H1 (cell line): ENCODE data around the gene SHLD1. TPM values are rescaled to one million over a fixed set of nuclear protein-coding genes. Genes with fewer than 3 reads are reported as not detected.

Experiments used
- CTCF ChIA-PET: fragments of 300-600 bp; sonication (Branson Sonifier 250); formaldehyde crosslinking; loops from one replicate; lab custom pipeline; 2021; ENCODE audit not compliant: partially characterized antibody; lab: Charles Lee
- POLR2A ChIA-PET: fragments of 300-600 bp; sonication (Branson Sonifier 250); formaldehyde crosslinking; loops from one replicate; lab custom pipeline; 2021; ENCODE audit warnings: inconsistent platforms; ENCODE audit not compliant: partially characterized antibody; lab: Charles Lee
- DNase-seq, 2 experiments: peaks; one replicate each; pipeline versions ENCODE4 v3.0.0 to v3.0.0-alpha.2; 2010 to 2022; ENCODE audit warnings: low spot score in 2 of 2, low read depth in 1 of 2, mixed read lengths in 1 of 2
- FAIRE-seq: peaks from 2 replicates; lab custom pipeline; 2011; peaks lifted over from hg19 to GRCh38; lab: Jason Lieb, UNC
- H2AFZ ChIP-seq: 2 replicates; pipeline ENCODE4 v1.8.1; 2012; ENCODE audit warnings: low read length, inconsistent platforms
- H2AK5ac ChIP-seq: 2 replicates; pipeline ENCODE4 v1.6.1; 2013; ENCODE audit warnings: low read depth, low read length
- H2BK120ac ChIP-seq: replicated peaks from 2 replicates; pipeline ENCODE3; 2013; ENCODE audit warnings: low read depth, low read length, inconsistent platforms
- H2BK12ac ChIP-seq: 2 replicates; pipeline ENCODE4 v1.6.1; 2013; ENCODE audit warnings: low read depth, low read length
- H2BK15ac ChIP-seq: 2 replicates; pipeline ENCODE4 v1.6.1; 2013; ENCODE audit warnings: low read length
- H2BK20ac ChIP-seq: 2 replicates; pipeline ENCODE4 v1.6.1; 2013; ENCODE audit warnings: low read length
- H2BK5ac ChIP-seq: 2 replicates; pipeline ENCODE4 v1.6.1; 2013; ENCODE audit warnings: low read depth, low read length
- H3K14ac ChIP-seq: 2 replicates; pipeline ENCODE4 v1.6.1; 2013; ENCODE audit warnings: inconsistent platforms; ENCODE audit not compliant: insufficient read length
- H3K18ac ChIP-seq: 2 replicates; pipeline ENCODE4 v1.6.1; 2013; ENCODE audit warnings: low read length; ENCODE audit errors: extremely low read depth
- H3K23ac ChIP-seq: 2 replicates; pipeline ENCODE4 v1.6.1; 2013; ENCODE audit warnings: inconsistent platforms; ENCODE audit not compliant: insufficient read length
- H3K23me2 ChIP-seq: 2 replicates; pipeline ENCODE4 v1.6.1; 2013; ENCODE audit warnings: low read depth, low read length
- H3K27ac ChIP-seq: 2 replicates; pipeline ENCODE4 v1.6.1; 2011; ENCODE audit warnings: low read depth, low read length, inconsistent platforms
- H3K27me3 ChIP-seq, 4 experiments: replicated peaks in 1 of 4; 1 replicate in 1 of 4; 2 replicates in 3 of 4; pipeline versions ENCODE4 v1.6.1 to v1.8.1; 2011 to 2013; ENCODE audit warnings: low read length in 3 of 4, mild to moderate bottlenecking in 3 of 4, inconsistent platforms in 2 of 4, mixed read lengths in 2 of 4, moderate library complexity in 1 of 4; ENCODE audit not compliant: control insufficient read depth in 3 of 4, insufficient read depth in 3 of 4; ENCODE audit errors: extremely low read depth in 1 of 4
- H3K36me3 ChIP-seq, 4 experiments: 2 replicates each; pipeline versions ENCODE4 v1.6.1 to v1.8.1; 2011 to 2013; ENCODE audit warnings: mild to moderate bottlenecking in 4 of 4, low read length in 3 of 4, moderate library complexity in 2 of 4, control low read depth in 1 of 4, inconsistent platforms in 1 of 4; ENCODE audit not compliant: insufficient read depth in 4 of 4, control insufficient read depth in 2 of 4
- H3K4ac ChIP-seq: replicated peaks from 2 replicates; pipeline ENCODE3; 2013; ENCODE audit warnings: low read length, low read depth, mixed read lengths, inconsistent platforms; ENCODE audit not compliant: insufficient read length
- H3K4me1 ChIP-seq, 4 experiments: replicated peaks in 1 of 4; 1 replicate in 1 of 4; 2 replicates in 3 of 4; pipeline versions ENCODE4 v1.6.1 to v1.8.1; 2011 to 2013; ENCODE audit warnings: low read length in 3 of 4, inconsistent platforms in 2 of 4, mixed read lengths in 1 of 4; ENCODE audit not compliant: insufficient read depth in 4 of 4, control insufficient read depth in 3 of 4
- H3K4me2 ChIP-seq, 2 experiments: 2 replicates each; pipeline versions ENCODE4 v1.6.1 to v1.8.1; 2011 to 2013; ENCODE audit warnings: low read depth in 2 of 2, low read length in 2 of 2, control low read depth in 1 of 2, inconsistent platforms in 1 of 2, mild to moderate bottlenecking in 1 of 2; ENCODE audit not compliant: insufficient read depth in 1 of 2
- H3K4me3 ChIP-seq, 4 experiments: fragments of 200-600, 300-600 bp in 1 of 4; sonication (generic), shearing (Covaris generic), sonication (Bioruptor Twin) in 1 of 4; 2 replicates each; pipeline versions ENCODE4 v1.5.1 to v1.8.1; 2011 to 2016; ENCODE audit warnings: low read length in 4 of 4, low read depth in 3 of 4, control low read depth in 2 of 4, inconsistent platforms in 2 of 4, mild to moderate bottlenecking in 2 of 4, mixed read lengths in 1 of 4, moderate library complexity in 1 of 4; ENCODE audit not compliant: insufficient read depth in 2 of 4; ENCODE audit errors: extremely low read depth in 1 of 4
- H3K56ac ChIP-seq: replicated peaks from 2 replicates; pipeline ENCODE3; 2013; ENCODE audit warnings: low read depth, mild to moderate bottlenecking, mixed read lengths, low read length, inconsistent platforms; ENCODE audit not compliant: insufficient read length
- H3K79me1 ChIP-seq: 2 replicates; pipeline ENCODE4 v1.6.1; 2013; ENCODE audit warnings: low read depth, low read length, control low read depth
- H3K79me2 ChIP-seq, 2 experiments: 2 replicates each; pipeline versions ENCODE4 v1.6.1 to v1.8.1; 2012 to 2013; ENCODE audit warnings: low read length in 2 of 2, mild to moderate bottlenecking in 2 of 2, inconsistent platforms in 1 of 2; ENCODE audit not compliant: insufficient read depth in 2 of 2, control insufficient read depth in 1 of 2
- H3K9ac ChIP-seq, 4 experiments: replicated peaks in 1 of 4; 1 replicate in 1 of 4; 2 replicates in 3 of 4; pipeline versions ENCODE4 v1.6.1 to v1.8.1; 2011 to 2013; ENCODE audit warnings: low read depth in 3 of 4, low read length in 3 of 4, control low read depth in 2 of 4, mild to moderate bottlenecking in 2 of 4, moderate library complexity in 2 of 4, inconsistent platforms in 1 of 4; ENCODE audit errors: extremely low read depth in 1 of 4
- H3K9me3 ChIP-seq, 2 experiments: 2 replicates each; pipeline versions ENCODE4 v1.6.1 to v1.8.1; 2012 to 2013; ENCODE audit warnings: mild to moderate bottlenecking in 2 of 2, moderate library complexity in 2 of 2, control low read depth in 1 of 2, inconsistent platforms in 1 of 2, low read depth in 1 of 2, low read length in 1 of 2, mixed read lengths in 1 of 2; ENCODE audit not compliant: insufficient read depth in 2 of 2
- H4K20me1 ChIP-seq, 2 experiments: replicated peaks in 1 of 2; 2 replicates each; pipeline versions ENCODE3 to v1.8.1; 2011 to 2013; ENCODE audit warnings: inconsistent platforms in 2 of 2, low read length in 2 of 2, mild to moderate bottlenecking in 1 of 2; ENCODE audit not compliant: insufficient read depth in 2 of 2, control insufficient read depth in 1 of 2
- H4K5ac ChIP-seq: 2 replicates; pipeline ENCODE4 v1.6.1; 2013; ENCODE audit warnings: low read length, low read depth, mixed read lengths, inconsistent platforms; ENCODE audit not compliant: insufficient read length
- H4K8ac ChIP-seq: 2 replicates; pipeline ENCODE4 v1.8.0; 2013; ENCODE audit warnings: mild to moderate bottlenecking, moderate library complexity, low read length, inconsistent platforms; ENCODE audit not compliant: insufficient read depth; ENCODE audit errors: extremely low read depth
- H4K91ac ChIP-seq: replicated peaks from 2 replicates; pipeline ENCODE3; 2013; ENCODE audit warnings: low read length, mixed read lengths, inconsistent platforms; ENCODE audit not compliant: insufficient read length
- CBX8 ChIP-seq: fragments of 300-800, 300-1000 bp; sonication (generic); IDR thresholded peaks from 2 replicates; pipeline ENCODE4 v1.7.1; 2016; ENCODE audit warnings: low read depth, low read length, borderline replicate concordance
- CTBP2 ChIP-seq: IDR thresholded peaks from 2 replicates; pipeline ENCODE4 v1.7.0; 2011; ENCODE audit warnings: borderline replicate concordance, mild to moderate bottlenecking, moderate library complexity, mixed read lengths, low read length; ENCODE audit not compliant: insufficient read depth, insufficient read length
- EP300 ChIP-seq, 2 experiments: IDR thresholded peaks; 1 replicate in 1 of 2; 2 replicates in 1 of 2; pipeline ENCODE4 v1.6.1; 2011 to 2012; ENCODE audit warnings: low read depth in 2 of 2, low read length in 2 of 2, mild to moderate bottlenecking in 2 of 2, borderline replicate concordance in 1 of 2, inconsistent platforms in 1 of 2, moderate library complexity in 1 of 2
- FOSL1 ChIP-seq: IDR thresholded peaks from 2 replicates; pipeline ENCODE4 v1.6.1; 2011; ENCODE audit warnings: mild to moderate bottlenecking, low read depth, low read length, moderate library complexity; ENCODE audit not compliant: insufficient read depth
- KDM5A ChIP-seq: fragments of 200-600 bp; IDR thresholded peaks from 2 replicates; pipeline ENCODE4 v1.7.1; 2012; ENCODE audit warnings: mild to moderate bottlenecking, low read length, inconsistent platforms, mixed read lengths
- PHF8 ChIP-seq: fragments of 200-600 bp; sonication (generic); conservative IDR thresholded peaks from 2 replicates; pipeline ENCODE4 v1.7.1; 2012; ENCODE audit warnings: low read depth, mild to moderate bottlenecking, inconsistent platforms, low read length, moderate library complexity
- RFX5 ChIP-seq: IDR thresholded peaks from 2 replicates; pipeline ENCODE4 v1.6.1; 2011; ENCODE audit warnings: low read depth, low read length, improper control_type of control experiment, borderline replicate concordance
- SIN3A ChIP-seq, 2 experiments: IDR thresholded peaks in 1 of 2; conservative IDR thresholded peaks in 1 of 2; 2 replicates each; pipeline ENCODE4 v1.6.1; 2011 to 2012; ENCODE audit warnings: low read length in 2 of 2, improper control_type of control experiment in 1 of 2, low read depth in 1 of 2, mild to moderate bottlenecking in 1 of 2
- SRF ChIP-seq: IDR thresholded peaks from 2 replicates; pipeline ENCODE4 v1.6.1; 2011; ENCODE audit warnings: mild to moderate bottlenecking, low read depth, low read length, moderate library complexity
- TAF7 ChIP-seq: optimal IDR thresholded peaks from 2 replicates; pipeline ENCODE3; 2011; ENCODE audit warnings: low read depth, mild to moderate bottlenecking, inconsistent platforms, low read length, moderate library complexity, borderline replicate concordance
- TEAD4 ChIP-seq: IDR thresholded peaks from 2 replicates; pipeline ENCODE4 v1.6.1; 2012; ENCODE audit warnings: low read depth, low read length, inconsistent platforms, mixed read lengths
- ZNF274 ChIP-seq: IDR thresholded peaks from 2 replicates; pipeline ENCODE4 v1.7.0; 2012; ENCODE audit warnings: low read length, borderline replicate concordance; ENCODE audit errors: extremely low read depth
- WGBS, 2 experiments: shearing (Covaris generic) in 1 of 2; methylation state at CpG; one replicate each; pipeline versions ENCODE4 v1.1.6 to v1.1.7; 2013 to 2015; ENCODE audit warnings: low lambda C conversion rate in 2 of 2, mixed read lengths in 2 of 2, inconsistent platforms in 1 of 2, low coverage in 1 of 2, missing lambda C conversion rate in 1 of 2; ENCODE audit not compliant: insufficient replicate concordance in 2 of 2, insufficient coverage in 1 of 2, insufficient read length in 1 of 2; ENCODE audit errors: extremely low coverage in 1 of 2, missing lambda C conversion rate in 1 of 2; 5-methylcytosine and 5-hydroxymethylcytosine counted together
- polyA plus RNA-seq, 7 experiments: library from polyadenylated mRNA; depleted of rRNA in 3 of 7; stranded (reverse) in 5 of 7; unstranded in 2 of 7; fragments of >200 nt in 5 of 7; fragments of 200-250 nt in 2 of 7; gene quantifications; 1 replicate in 5 of 7; 2 replicates in 1 of 7; 4 replicates in 1 of 7; pipeline versions ENCODE4 v1.2.1 to v1.2.3, GENCODE V29; 2011 to 2013; ENCODE audit warnings: missing spikeins in 2 of 7, mixed read lengths in 2 of 7
- total RNA-seq: library from RNA; stranded (reverse); fragmentation: NEBNext Ultra II Directional; extraction: Animal tissue kit (Norgen Biotek cat#: 25700); gene quantifications from 2 replicates; pipeline ENCODE4 v1.2.1, GENCODE V29; 2021

Gene SHLD1
- total and polyA plus RNA-seq, 2 of the 8 experiments (the other 6 are each of a cell fraction or from before 2014, with no cell fraction given) = 4.2 to 6.5 TPM

DNA sequence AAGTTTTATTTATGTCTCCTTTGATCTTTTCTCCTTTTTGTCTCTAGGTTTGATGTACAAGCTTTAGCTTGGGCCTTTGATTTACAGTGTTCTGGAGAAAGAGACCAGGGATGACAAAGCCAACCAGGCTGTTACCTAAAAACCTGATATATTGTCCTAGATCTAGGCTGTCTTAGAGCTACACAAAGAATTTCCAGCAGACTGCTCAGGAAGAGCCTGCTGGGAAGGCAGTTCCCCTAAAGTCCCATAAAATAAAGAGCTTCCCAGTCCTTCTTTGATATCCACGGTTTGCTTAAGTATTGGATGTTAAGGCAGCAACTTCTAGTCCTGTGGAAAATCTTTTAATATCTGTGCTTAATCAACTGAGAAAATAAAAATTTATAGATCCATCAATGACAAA is 70.5 kb downstream of the SHLD1 start:
- Histone ChIP-seq H2AFZ (no peak overlapping the region), H2BK20ac (no peak overlapping the region), H3K23me2 (no peaks in the 10 kb centered on the region), H2BK15ac (no peak overlapping the region), H3K27ac (no peak overlapping the region), H3K79me1 (no peaks in the 10 kb centered on the region), H4K5ac (no peak overlapping the region), H2AK5ac (no peak overlapping the region), H3K18ac (no peak overlapping the region), H3K4me2 (no peak overlapping the region), H3K14ac (no peak overlapping the region), H4K20me1 (no peaks in the 10 kb centered on the region), H3K23ac (no peak overlapping the region), H3K36me3 (no peaks in the 10 kb centered on the region), H3K9me3 (no peaks in the 10 kb centered on the region), H3K4me1 (peaks cover 0 to 7% (median 6%) of the 10 kb centered on the region in 4 experiments; a peak in 6 of 7 replicates), H2BK120ac (no peak overlapping the region), H3K56ac (no peak overlapping the region), H4K8ac (no peak overlapping the region), H3K4me3 (no peak overlapping the region), H4K91ac (no peak overlapping the region), H3K27me3 (peaks cover 0 to 3% (median 0%) of the 10 kb centered on the region in 4 experiments; a peak in 2 of 7 replicates), H3K79me2 (no peaks in the 10 kb centered on the region), H3K4ac (no peak overlapping the region), H3K9ac (no peak overlapping the region), H2BK12ac (no peak overlapping the region), H2BK5ac (no peak overlapping the region)
- WGBS, 2 experiments = 79% methylated on average over 1 of the region's 1 CpG; no CpG with 5 or more reads in 1 of the 2 experiments
- POLR2A ChIA-PET = interaction anchor here (1.6 kb wide), 1 partner anchor 12 kb away, joined by 3 read pairs; no protein-coding TSS in a partner anchor
- FAIRE-seq (no peak), DNase-seq (no peak)
- CTCF ChIA-PET = interaction anchor here (0.6 to 2.1 kb wide), 10 partner anchors 8 to 292 kb away, joined by 3 to 10 read pairs (median 4); no protein-coding TSS in a partner anchor
- TF ChIP-seq ZNF274 = no peak
- TF ChIP-seq RFX5 = no peak
- no peak for TF ChIP-seq TAF7
- TF ChIP-seq EP300 (IDR thresholded peaks at IDR 0.05; ENCODE audit: borderline replicate concordance in 1 of 2, low read depth in 2 of 2, low read length in 2 of 2) = no peak
- no peak for TF ChIP-seq FOSL1
- no peak for TF ChIP-seq CBX8
- TF ChIP-seq KDM5A = no peak
- TF ChIP-seq CTBP2 = no peak
- TF ChIP-seq SIN3A (conservative IDR thresholded peaks at IDR 0.05 in 1 of 2, IDR thresholded peaks at IDR 0.05 in 1 of 2; ENCODE audit: low read depth in 1 of 2, low read length in 2 of 2) = no peak
- TF ChIP-seq PHF8 = no peak
- TF ChIP-seq SRF = no peak
- no peak for TF ChIP-seq TEAD4
